GM19455 (cell line): ENCODE results near the gene IL31.

Experiments
- ATAC-seq: cut with Tn5 transposase; IDR thresholded peaks from one replicate; pipeline ENCODE4 v1.9.1; 2021; ENCODE audit not compliant: unreplicated experiment

Gene IL31

DNA sequence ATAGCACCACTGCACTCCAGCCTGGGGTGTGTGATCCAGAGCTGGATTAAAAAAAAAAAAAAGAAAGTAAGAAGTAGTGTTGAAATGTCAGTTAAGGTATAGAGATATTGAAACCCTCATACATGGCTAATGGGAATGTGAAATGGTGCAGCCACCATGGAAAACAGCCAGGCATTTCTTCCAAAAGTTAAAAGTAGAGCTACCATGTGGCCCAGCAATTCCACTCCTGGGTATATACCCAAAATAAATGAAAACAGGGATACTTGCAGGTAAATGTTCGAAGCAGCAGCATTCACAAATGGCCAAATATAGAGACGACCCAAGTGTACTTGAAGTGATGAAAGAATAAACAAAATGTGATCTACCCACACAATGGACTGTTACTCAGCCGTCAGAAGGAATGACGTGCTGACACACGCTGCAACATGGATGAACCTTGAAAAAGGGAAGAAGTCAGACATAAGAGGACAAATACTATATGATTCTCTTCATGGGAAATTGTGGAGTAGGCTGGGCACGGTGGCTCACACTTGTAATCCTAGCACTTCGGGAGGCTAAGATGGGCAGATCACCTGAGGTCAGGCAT lies 15.2 kb downstream of the IL31 start:
- ATAC-seq: no peak

DNA sequence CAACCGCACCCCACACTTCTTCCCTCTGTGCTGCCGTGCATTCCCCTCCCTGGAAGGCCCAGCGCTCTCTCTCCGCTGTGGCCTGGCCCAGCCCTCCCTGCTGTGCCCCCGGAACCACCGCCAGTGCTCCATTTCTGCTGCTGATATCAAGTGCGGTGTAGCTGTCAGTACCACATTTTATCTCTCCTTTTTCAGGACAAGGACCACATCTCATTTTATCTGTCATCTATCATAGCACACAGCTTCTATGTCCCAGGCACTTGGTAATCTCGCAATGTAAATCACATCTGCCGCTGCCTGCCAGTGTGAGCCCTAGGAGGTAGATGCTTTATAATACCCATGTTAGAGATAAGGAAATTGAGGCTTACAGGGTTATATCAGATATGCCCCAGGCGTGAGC lies 18.3 kb downstream of the IL31 start:
- ATAC-seq: no peak

GRCh38 chr12:122152754-122153153 lies 21.3 kb downstream of the IL31 start:
- no peak for ATAC-seq

DNA sequence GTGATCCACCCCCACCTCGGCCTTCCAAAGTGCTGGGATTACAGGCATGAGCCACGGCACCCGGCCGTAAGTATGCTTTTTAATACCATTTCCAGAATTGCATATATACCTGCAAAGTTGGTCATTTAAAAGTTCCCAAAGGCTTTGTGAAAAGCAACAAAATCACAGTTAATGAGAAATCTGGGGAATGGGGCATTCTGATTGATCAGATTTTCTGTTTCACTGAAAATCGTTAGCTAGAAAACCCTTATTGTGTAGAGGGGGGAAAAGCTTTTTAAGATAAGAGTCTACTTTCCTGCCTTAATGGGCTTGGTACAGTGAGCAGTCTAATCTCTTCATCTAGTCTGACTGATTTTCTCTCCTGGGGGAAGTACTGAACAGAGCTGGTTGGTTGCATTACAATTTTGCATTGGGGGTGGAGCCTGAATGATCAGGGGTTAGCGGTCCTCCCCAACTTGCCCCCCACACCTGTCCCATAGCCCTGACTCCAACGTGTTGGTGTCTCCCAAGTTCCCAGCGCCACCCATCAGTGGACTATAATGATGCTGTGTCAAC lies 23.8 kb downstream of the IL31 start:
- no peak for ATAC-seq

GRCh38 chr12:122148657-122149056 lies 25.4 kb downstream of the IL31 start:
- ATAC-seq: no peak

DNA sequence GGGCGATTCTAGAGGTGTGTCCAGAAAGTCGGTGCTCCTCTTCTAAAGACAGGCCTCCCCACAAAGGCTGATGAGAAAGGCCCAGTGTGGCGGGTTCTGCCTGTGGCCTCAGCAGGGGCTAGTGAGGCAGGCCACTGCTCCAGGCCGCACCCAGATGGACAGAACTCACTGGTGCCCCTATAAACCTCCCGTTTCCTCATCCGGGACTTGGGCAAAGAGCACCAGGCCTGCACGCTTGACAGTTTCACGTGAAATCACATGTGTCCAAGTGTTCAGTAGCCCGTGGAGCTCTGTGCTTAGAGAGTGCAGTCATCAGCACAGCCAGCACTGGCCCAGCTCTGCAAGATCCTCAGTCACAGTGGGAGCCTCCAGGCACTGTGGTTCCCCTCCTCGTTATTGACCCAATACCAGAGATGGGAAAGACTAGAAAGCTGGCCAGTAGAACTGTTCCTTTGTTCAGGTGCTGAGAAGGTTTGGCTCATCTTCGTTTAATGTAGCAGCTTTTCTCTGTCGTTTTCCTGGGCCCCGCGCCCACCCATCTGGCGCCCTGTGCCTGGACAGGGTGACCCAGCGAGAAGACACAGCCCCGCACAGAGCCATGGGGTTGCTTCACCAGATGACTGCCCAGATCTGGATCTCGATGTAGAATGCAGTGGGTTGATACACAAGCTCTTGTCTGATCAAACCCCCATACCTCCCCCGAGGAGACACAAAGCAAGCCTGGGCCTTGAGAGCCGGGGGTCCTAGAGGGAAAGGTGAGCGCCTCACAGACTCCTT lies 26.3 kb downstream of the IL31 start:
- ATAC-seq: no peak

DNA sequence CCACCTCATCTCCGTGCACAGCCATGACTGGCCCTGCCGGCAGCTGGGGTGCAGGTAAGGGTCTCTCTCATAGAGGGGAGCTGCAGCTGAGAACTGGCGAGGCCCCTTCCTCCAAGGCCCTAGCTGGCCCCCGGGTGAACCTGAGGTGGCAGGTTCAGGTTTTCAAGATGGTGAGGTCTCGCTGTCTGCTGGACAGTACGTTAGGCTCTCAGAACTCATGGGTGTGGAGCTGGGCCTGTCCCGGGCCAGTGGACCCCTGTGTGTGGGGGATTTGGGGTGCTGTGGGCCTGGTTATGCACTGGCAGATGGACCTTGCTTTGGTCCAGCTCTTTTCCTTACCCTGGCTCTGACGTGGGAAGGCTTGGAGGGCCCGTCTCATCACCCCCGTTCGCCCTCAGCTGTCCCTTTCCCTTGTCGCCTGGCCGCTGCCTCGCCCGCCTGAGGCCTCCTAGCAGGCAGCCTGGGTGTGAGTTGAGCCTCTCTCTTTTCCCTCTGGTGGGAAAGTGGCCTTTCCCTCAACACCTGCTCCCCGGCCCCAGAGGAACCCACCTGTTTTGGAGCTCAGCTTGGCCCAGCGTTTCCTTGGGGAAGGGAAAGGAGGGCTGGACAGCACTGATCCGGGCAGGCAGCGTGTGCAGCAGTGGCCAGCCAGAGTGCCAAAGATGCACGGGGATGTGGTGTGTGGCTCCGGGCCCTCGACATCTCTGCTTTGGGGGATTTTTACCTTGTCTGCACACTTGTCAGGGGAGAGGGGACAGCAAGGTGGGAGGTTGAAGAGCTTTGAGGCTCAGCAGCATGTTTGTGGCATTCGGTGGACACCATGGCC lies 28.3 kb downstream of the IL31 start:
- ATAC-seq: no peak

- no peak for ATAC-seq
These were observed 29.1 kb downstream of the IL31 start for GRCh38 chr12:122144885-122145284.

DNA sequence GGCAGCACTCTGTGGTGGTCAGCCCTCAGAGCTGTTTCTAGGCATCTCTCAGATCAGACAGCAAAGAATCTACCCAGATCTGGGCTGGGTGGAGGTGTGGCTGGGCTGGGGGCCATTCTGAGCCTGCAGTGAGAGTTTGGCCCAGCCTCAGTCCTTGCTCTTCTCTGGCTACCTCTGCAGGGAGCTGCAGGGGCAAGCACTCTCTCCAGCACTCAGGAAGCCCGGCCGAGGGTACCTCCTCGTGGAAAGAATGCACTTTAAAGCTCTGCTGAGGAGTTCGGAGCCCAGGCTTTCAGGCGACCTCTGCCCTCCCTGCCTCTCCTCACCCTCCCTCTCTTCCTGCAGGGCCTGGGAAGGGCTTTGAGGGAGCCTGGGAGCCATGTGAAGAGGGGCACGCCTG lies 31.2 kb downstream of the IL31 start:
- no peak for ATAC-seq

DNA sequence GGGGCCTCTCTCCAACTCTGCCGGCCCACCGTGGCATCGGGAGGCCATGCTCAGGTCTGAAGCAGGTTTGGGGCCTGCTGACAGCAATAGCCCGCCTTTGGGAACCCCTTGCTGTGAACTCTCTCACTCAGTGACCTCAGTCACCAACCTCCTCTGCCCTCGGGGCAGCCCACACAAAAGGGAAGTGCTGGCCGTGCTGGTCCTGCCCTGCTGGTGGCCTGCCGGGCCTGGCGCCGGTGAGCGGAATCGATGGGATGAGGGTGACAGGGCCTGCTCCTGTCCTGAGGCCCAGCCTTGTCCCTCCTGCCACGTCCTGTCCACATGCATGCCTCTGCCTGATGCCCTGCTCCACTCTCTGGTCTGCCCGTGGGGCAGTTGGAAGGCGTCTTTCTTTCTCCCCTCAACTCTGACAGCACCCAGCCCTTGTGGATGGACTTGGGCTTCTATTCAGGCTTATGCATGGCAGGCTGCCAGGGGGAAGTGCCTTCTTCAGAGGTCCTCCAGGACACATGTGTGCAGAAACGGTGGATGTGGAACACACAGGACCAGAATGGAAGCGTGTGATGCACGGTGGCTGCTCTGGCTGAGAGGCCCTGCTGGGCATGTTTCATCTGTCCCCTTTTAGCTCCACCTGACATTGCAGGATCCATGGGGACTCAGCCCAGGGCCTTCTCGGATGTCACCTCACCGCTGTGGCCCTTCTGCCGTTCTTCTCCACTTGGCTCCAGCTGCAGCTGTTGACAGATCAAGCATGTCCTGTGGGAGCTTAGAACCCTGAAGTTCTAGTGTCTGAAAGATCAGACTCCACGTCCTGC lies 31.9 kb downstream of the IL31 start:
- ATAC-seq: no peak

DNA sequence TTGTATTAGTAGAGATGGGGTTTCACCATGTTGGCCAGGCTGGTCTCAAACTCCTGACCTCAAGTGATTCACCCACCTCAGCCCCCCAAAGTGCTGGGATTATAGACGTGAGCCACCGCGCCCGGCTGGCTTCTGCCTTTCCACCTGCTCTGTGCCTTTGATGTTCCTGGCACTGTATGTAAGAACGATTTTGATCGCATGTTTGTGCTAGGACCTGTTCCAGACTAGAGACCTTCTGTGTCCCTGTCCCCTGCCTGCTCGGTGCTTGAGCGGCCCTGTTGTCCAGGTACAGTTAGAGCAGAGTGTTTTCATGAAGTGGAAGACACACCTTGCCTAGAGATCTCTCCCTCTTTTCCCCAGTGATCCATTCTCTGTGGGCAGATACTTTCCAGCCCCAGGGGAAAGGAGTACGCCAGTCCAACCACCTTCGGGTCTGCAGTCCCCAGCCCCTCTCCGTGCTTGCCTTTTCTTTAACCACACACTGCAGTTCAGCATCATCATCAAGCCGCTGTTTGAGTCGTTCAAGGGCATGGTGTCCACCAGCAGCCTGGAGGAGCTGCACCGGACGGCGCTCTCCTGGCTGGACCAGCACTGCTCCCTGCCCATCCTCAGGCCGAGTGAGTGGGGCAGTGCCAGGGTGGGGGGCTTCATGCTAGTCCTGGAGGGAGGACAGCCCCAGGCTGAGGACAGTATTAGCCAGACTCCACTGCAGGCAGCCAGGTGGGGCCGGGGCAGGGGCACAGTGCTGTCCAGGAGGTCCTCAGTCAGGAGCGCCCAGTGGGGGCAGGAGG lies 33.4 kb downstream of the IL31 start:
- no peak for ATAC-seq

- no peak for ATAC-seq
These were observed 34.1 kb downstream of the IL31 start for GRCh38 chr12:122139941-122140340.

DNA sequence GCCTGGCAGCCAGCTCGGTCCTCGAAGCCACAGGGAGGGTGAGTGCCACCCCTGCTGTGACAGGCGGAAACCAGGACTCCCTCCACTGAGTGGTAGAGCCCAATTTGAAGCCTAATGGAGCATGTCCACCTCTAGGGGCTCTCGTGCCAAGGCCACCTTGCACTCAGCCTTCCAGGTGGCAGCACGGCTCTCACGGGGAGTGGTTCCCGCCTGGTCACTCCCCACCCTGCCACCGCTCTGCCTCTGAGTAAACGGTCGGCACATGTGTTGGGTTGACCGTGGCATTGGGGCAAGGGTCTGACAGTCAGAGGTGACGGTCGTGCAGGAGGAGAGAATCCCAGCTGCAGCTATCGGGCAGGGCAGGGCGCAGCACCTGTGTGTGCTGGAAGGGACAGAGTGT lies 34.8 kb downstream of the IL31 start:
- ATAC-seq: no peak

DNA sequence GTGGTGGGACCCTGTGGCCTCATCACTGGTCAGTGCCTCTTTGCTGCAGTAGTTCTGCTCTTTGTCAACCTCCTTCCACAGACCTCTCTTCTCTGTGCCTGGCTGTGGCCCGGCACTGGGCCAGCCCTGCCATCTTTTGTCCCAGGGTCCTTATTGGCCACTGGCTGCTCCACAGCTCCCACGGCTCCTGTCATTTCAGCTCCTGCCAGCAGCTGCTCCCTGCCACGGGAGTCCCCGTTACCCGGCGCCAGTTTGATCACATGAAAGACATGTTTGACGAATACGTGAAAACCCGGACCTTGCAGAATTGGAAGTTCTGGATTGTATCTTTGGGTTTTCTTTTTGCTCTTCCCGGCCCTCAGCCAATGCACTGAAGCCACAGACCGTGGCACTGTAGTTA lies 35.4 kb downstream of the IL31 start:
- ATAC-seq: no peak

DNA sequence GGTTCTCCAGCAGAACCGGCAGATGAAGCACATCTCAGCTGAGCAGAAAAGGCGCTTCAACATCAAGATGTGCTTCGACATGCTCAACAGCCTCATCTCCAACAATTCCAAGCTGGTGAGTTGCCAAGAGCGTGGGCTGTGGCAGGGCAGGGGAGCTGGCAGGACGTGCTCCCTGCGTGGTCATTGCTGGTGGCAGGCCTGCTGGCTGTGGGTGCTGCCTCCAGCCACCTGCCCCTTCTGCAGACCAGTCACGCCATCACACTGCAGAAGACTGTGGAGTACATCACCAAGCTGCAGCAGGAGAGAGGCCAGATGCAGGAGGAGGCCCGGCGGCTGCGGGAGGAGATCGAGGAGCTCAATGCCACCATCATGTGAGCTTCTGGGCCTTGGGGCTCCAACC lies 35.8 kb downstream of the IL31 start:
- no peak for ATAC-seq

- no peak for ATAC-seq
These were observed 36.3 kb downstream of the IL31 start for GRCh38 chr12:122137681-122138080.

DNA sequence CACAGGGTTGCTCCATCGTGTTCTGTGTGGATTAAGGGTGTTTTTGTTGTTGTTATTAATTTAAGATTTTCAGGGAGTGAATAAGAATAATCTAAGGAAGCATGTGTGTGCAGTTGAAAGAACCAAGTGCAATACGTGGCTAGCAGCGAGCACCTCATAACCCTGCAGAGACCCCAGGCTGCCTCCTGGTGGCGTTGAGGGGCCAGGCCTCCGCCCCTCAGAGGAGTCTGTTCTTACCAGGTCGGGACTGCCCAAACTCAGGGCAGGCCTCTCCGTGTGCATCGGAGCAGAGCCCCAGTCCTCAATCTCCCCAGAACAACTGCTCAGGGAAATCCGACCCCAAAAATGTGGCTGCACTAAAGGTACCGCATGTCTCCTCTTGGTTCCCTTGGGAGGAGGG lies 36.8 kb downstream of the IL31 start:
- ATAC-seq: no peak

- no peak for ATAC-seq
These were observed 38.5 kb downstream of the IL31 start for GRCh38 chr12:122135437-122136031.

GRCh38 chr12:122133192-122133950 lies 40.6 kb downstream of the IL31 start:
- ATAC-seq: no peak
